H9 (cell line): Measurements from ENCODE around the gene C16orf90. TPM values are rescaled to one million over a fixed set of nuclear protein-coding genes. Genes with fewer than 3 reads are reported as not detected.

Experiments used
- DNase-seq: peaks from one replicate; pipeline ENCODE4 v3.0.0-alpha.2; 2017
- H2AFZ ChIP-seq: one replicate; pipeline ENCODE4 v1.6.1; 2013; ENCODE audit warnings: mild to moderate bottlenecking, low read length, control low read depth, moderate library complexity
- H2AK5ac ChIP-seq: 2 replicates; pipeline ENCODE4 v1.6.1; 2013; ENCODE audit warnings: low read length, control low read depth, mixed read lengths; ENCODE audit not compliant: insufficient read length
- H2BK120ac ChIP-seq: one replicate; pipeline ENCODE4 v1.6.1; 2013; ENCODE audit warnings: low read depth, mild to moderate bottlenecking, low read length, control low read depth, inconsistent platforms; ENCODE audit not compliant: poor library complexity, severe bottlenecking
- H2BK12ac ChIP-seq: 2 replicates; pipeline ENCODE4 v1.6.1; 2013; ENCODE audit warnings: low read length, control low read depth, mixed read lengths, low read depth; ENCODE audit not compliant: insufficient read length
- H2BK15ac ChIP-seq: 2 replicates; pipeline ENCODE4 v1.6.1; 2013; ENCODE audit warnings: low read depth, low read length, control low read depth
- H2BK20ac ChIP-seq: one replicate; pipeline ENCODE4 v1.6.1; 2013; ENCODE audit warnings: low read depth, mild to moderate bottlenecking, low read length, control low read depth, inconsistent platforms; ENCODE audit not compliant: poor library complexity, severe bottlenecking
- H2BK5ac ChIP-seq: 2 replicates; pipeline ENCODE4 v1.6.1; 2013; ENCODE audit warnings: low read length, control low read depth, mixed read lengths; ENCODE audit not compliant: insufficient read length
- H3K14ac ChIP-seq: 2 replicates; pipeline ENCODE4 v1.6.1; 2013; ENCODE audit warnings: low read length, control low read depth; ENCODE audit not compliant: insufficient read depth
- H3K18ac ChIP-seq: 2 replicates; pipeline ENCODE4 v1.6.1; 2013; ENCODE audit warnings: low read depth, mild to moderate bottlenecking, mixed read lengths, low read length, control low read depth; ENCODE audit not compliant: insufficient read length
- H3K23ac ChIP-seq: 2 replicates; pipeline ENCODE4 v1.6.1; 2013; ENCODE audit warnings: low read length, control low read depth, mixed read lengths, low read depth; ENCODE audit not compliant: insufficient read length
- H3K23me2 ChIP-seq: 2 replicates; pipeline ENCODE4 v1.6.1; 2013; ENCODE audit warnings: low read depth, mild to moderate bottlenecking, mixed read lengths, low read length, control low read depth; ENCODE audit not compliant: insufficient read length, poor library complexity, severe bottlenecking
- H3K27ac ChIP-seq: 2 replicates; pipeline ENCODE4 v1.5.1; 2013; ENCODE audit warnings: low read length, control low read depth, mixed read lengths, low read depth; ENCODE audit not compliant: insufficient read length
- H3K27me3 ChIP-seq: 2 replicates; pipeline ENCODE4 v1.6.1; 2013; ENCODE audit warnings: low read length, control low read depth, inconsistent platforms; ENCODE audit not compliant: insufficient read depth
- H3K4ac ChIP-seq: 2 replicates; pipeline ENCODE4 v1.6.1; 2013; ENCODE audit warnings: low read depth, mild to moderate bottlenecking, control low read depth, inconsistent platforms, low read length, moderate library complexity
- H3K4me1 ChIP-seq: 2 replicates; pipeline ENCODE4 v1.6.1; 2013; ENCODE audit warnings: low read length, control low read depth, inconsistent platforms; ENCODE audit not compliant: insufficient read depth
- H3K4me2 ChIP-seq: 2 replicates; pipeline ENCODE4 v1.6.1; 2013; ENCODE audit warnings: low read length, control low read depth, mixed read lengths; ENCODE audit not compliant: insufficient read length, insufficient read depth
- H3K56ac ChIP-seq: 2 replicates; pipeline ENCODE4 v1.6.1; 2013; ENCODE audit warnings: low read depth, mild to moderate bottlenecking, mixed read lengths, low read length, control low read depth; ENCODE audit not compliant: insufficient read length
- H3K79me1 ChIP-seq: 2 replicates; pipeline ENCODE4 v1.6.1; 2013; ENCODE audit warnings: low read depth, mild to moderate bottlenecking, moderate library complexity, low read length, control low read depth, inconsistent platforms; ENCODE audit not compliant: insufficient read depth, poor library complexity, severe bottlenecking
- H3K79me2 ChIP-seq: 2 replicates; pipeline ENCODE4 v1.6.1; 2013; ENCODE audit warnings: low read length, control low read depth, inconsistent platforms; ENCODE audit not compliant: insufficient read depth
- H3K9ac ChIP-seq: 2 replicates; pipeline ENCODE4 v1.6.1; 2013; ENCODE audit warnings: low read length, control low read depth, mixed read lengths; ENCODE audit not compliant: insufficient read length; ENCODE audit errors: extremely low read depth
- H3K9me3 ChIP-seq: one replicate; pipeline ENCODE4 v1.6.1; 2013; ENCODE audit warnings: low read depth, low read length, inconsistent platforms; ENCODE audit not compliant: control insufficient read depth
- H3T11ph ChIP-seq: one replicate; pipeline ENCODE4 v1.6.1; 2013; ENCODE audit warnings: mild to moderate bottlenecking, low read length, control low read depth, inconsistent platforms
- H4K20me1 ChIP-seq: one replicate; pipeline ENCODE4 v1.6.1; 2013; ENCODE audit not compliant: control insufficient read depth, insufficient read length, insufficient read depth
- H4K5ac ChIP-seq: 2 replicates; pipeline ENCODE4 v1.6.1; 2013; ENCODE audit warnings: low read depth, mild to moderate bottlenecking, mixed read lengths, low read length, control low read depth; ENCODE audit not compliant: insufficient read length
- H4K8ac ChIP-seq: replicated peaks from 2 replicates; pipeline ENCODE4 v1.6.1; 2013; ENCODE audit warnings: low read length, control low read depth, mixed read lengths, low read depth; ENCODE audit not compliant: insufficient read length
- H4K91ac ChIP-seq: 2 replicates; pipeline ENCODE4 v1.6.1; 2013; ENCODE audit warnings: low read depth, mild to moderate bottlenecking, moderate library complexity, mixed read lengths, low read length, control low read depth; ENCODE audit not compliant: insufficient read length
- H3K27ac Mint-ChIP-seq, 3 experiments: 2 replicates in 2 of 3; 3 replicates in 1 of 3; pipeline ENCODE4 v1.8.0; 2020 to 2021; ENCODE audit warnings: mixed read lengths in 3 of 3, mild to moderate bottlenecking in 1 of 3, moderate library complexity in 1 of 3
- H3K27me3 Mint-ChIP-seq: 2 replicates; pipeline ENCODE4 v1.8.0; 2021; ENCODE audit warnings: low read depth, mild to moderate bottlenecking, moderate library complexity, mixed read lengths
- H3K36me3 Mint-ChIP-seq, 3 experiments: 2 replicates in 2 of 3; 3 replicates in 1 of 3; pipeline ENCODE4 v1.8.0; 2020 to 2021; ENCODE audit warnings: low read depth in 3 of 3, mixed read lengths in 3 of 3; ENCODE audit not compliant: insufficient read depth in 1 of 3
- H3K4me1 Mint-ChIP-seq, 2 experiments: 2 replicates each; pipeline ENCODE4 v1.8.0; 2020; ENCODE audit warnings: mixed read lengths in 2 of 2
- H3K4me3 Mint-ChIP-seq, 2 experiments: 2 replicates in 1 of 2; 3 replicates in 1 of 2; pipeline ENCODE4 v1.8.0; 2020 to 2021; ENCODE audit warnings: mild to moderate bottlenecking in 2 of 2, mixed read lengths in 2 of 2, moderate library complexity in 1 of 2
- H3K9me3 Mint-ChIP-seq, 2 experiments: 2 replicates in 1 of 2; 3 replicates in 1 of 2; pipeline ENCODE4 v1.8.0; 2020; ENCODE audit warnings: mild to moderate bottlenecking in 2 of 2, mixed read lengths in 2 of 2, moderate library complexity in 1 of 2
- WGBS: extraction: QIAGEN DNeasy Blood & Tissue Kit; methylation state at CpG from one replicate; pipeline ENCODE4 v1.1.7; 2013; ENCODE audit warnings: missing lambda C conversion rate, low lambda C conversion rate, mixed read lengths; ENCODE audit not compliant: insufficient read length; ENCODE audit errors: extremely low coverage; 5-methylcytosine and 5-hydroxymethylcytosine counted together
- total RNA-seq: library from RNA; stranded (reverse); gene quantifications from 2 replicates; pipeline ENCODE4 v1.2.1, GENCODE V29; 2021
- TF ChIP-seq, protein P1 (sequence below): fragments of 200-600 bp; sonication (generic); conservative IDR thresholded peaks from 3 replicates; pipeline ENCODE4 v1.8.0; 2021; ENCODE audit warnings: antibody characterized with exemption, mild to moderate bottlenecking

C16orf90 gene
- total RNA-seq, 1 experiment from 2014 or later, result not detected

DNA sequence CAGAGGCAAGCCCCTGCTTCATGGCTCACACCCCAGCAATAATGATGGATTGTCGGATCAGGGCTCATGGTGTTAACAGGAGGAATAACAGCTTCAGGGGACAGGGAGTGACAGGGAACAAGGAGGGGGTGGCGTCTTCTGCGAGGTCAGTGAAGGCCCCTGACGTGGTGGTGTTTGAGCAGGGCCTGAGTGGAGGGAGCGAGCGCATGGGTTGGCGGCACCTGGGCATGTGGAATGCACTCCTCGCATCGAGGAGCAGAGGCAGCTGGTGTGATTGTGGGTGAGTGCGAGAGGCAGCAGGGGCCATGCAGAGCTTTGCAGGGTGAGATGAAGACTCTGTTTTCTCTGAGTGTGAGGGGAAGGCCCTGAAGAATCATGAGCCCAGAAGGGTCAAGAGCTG is 38.8 kb upstream of the C16orf90 start:
- H3K9ac ChIP-seq, result no peak overlapping the region
- H3K27me3 Mint-ChIP-seq, result no peaks in the 10 kb centered on the region
- no peaks in the 10 kb centered on the region for H3K27me3 ChIP-seq
- no peak overlapping the region for H3K27ac ChIP-seq
- no peak overlapping the region for H2AK5ac ChIP-seq
- H3K4ac ChIP-seq, result no peak overlapping the region
- H3K4me3 Mint-ChIP-seq, result no peak overlapping the region
- H2BK20ac ChIP-seq, result no peak overlapping the region
- no peak overlapping the region for H2BK12ac ChIP-seq
- H3K27ac Mint-ChIP-seq, result peak overlapping the region in 2 of 3 experiments; percentile 18 to 32; a peak in 3 of 7 replicates
- no CpG with 5 or more reads among the region's 10 CpGs for WGBS
- H3K56ac ChIP-seq, result no peak overlapping the region
- H2BK15ac ChIP-seq, result no peak overlapping the region
- H3K79me2 ChIP-seq, result no peaks in the 10 kb centered on the region
- H4K5ac ChIP-seq, result no peak overlapping the region
- H3T11ph ChIP-seq, result no peak overlapping the region
- no peaks in the 10 kb centered on the region for H3K23me2 ChIP-seq
- no peak overlapping the region for H3K23ac ChIP-seq
- no peak overlapping the region for H4K8ac ChIP-seq
- no peaks in the 10 kb centered on the region for H3K4me1 Mint-ChIP-seq
- H3K36me3 Mint-ChIP-seq, result peaks cover 22 to 35% (median 29%) of the 10 kb centered on the region in 3 experiments
- H4K91ac ChIP-seq, result no peak overlapping the region
- H3K18ac ChIP-seq, result no peak overlapping the region
- no peaks in the 10 kb centered on the region for H3K9me3 ChIP-seq
- no peak overlapping the region for H2AFZ ChIP-seq
- no peak overlapping the region for H3K4me2 ChIP-seq
- no peaks in the 10 kb centered on the region for H4K20me1 ChIP-seq
- H3K79me1 ChIP-seq, result no peaks in the 10 kb centered on the region
- no peak for DNase-seq
- TF ChIP-seq, protein P1, sequence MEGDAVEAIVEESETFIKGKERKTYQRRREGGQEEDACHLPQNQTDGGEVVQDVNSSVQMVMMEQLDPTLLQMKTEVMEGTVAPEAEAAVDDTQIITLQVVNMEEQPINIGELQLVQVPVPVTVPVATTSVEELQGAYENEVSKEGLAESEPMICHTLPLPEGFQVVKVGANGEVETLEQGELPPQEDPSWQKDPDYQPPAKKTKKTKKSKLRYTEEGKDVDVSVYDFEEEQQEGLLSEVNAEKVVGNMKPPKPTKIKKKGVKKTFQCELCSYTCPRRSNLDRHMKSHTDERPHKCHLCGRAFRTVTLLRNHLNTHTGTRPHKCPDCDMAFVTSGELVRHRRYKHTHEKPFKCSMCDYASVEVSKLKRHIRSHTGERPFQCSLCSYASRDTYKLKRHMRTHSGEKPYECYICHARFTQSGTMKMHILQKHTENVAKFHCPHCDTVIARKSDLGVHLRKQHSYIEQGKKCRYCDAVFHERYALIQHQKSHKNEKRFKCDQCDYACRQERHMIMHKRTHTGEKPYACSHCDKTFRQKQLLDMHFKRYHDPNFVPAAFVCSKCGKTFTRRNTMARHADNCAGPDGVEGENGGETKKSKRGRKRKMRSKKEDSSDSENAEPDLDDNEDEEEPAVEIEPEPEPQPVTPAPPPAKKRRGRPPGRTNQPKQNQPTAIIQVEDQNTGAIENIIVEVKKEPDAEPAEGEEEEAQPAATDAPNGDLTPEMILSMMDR, result no peak
- peaks cover under 1 to 1% of the 10 kb centered on the region in 2 experiments; a peak in 3 of 5 replicates for H3K9me3 Mint-ChIP-seq
- no peak overlapping the region for H2BK120ac ChIP-seq
- no peak overlapping the region; the same call in 1 of the 2 replicates for H3K14ac ChIP-seq
- H2BK5ac ChIP-seq, result no peak overlapping the region
- H3K4me1 ChIP-seq, result no peaks in the 10 kb centered on the region
